Fibroblast of upper back skin (primary cell): Measurements from ENCODE around the gene BCKDK.
"Not testable (repeated sequence)": the region's sequence is repeated elsewhere in the genome, so short reads cannot be mapped to it uniquely, and the experiment has no call there.

ENCODE experiments used
- DNase-seq: peaks from one replicate; pipeline ENCODE4 v3.0.0-alpha.2; 2013

The BCKDK gene

GRCh38 chr16:31100876-31101641 lies 7.1 kb upstream of the BCKDK start:
- not testable (repeated sequence) for DNase-seq

- peak; percentile 55 for DNase-seq
Observed at GRCh38 chr16:31105677-31106213, 2.4 kb upstream of the BCKDK start.

DNA sequence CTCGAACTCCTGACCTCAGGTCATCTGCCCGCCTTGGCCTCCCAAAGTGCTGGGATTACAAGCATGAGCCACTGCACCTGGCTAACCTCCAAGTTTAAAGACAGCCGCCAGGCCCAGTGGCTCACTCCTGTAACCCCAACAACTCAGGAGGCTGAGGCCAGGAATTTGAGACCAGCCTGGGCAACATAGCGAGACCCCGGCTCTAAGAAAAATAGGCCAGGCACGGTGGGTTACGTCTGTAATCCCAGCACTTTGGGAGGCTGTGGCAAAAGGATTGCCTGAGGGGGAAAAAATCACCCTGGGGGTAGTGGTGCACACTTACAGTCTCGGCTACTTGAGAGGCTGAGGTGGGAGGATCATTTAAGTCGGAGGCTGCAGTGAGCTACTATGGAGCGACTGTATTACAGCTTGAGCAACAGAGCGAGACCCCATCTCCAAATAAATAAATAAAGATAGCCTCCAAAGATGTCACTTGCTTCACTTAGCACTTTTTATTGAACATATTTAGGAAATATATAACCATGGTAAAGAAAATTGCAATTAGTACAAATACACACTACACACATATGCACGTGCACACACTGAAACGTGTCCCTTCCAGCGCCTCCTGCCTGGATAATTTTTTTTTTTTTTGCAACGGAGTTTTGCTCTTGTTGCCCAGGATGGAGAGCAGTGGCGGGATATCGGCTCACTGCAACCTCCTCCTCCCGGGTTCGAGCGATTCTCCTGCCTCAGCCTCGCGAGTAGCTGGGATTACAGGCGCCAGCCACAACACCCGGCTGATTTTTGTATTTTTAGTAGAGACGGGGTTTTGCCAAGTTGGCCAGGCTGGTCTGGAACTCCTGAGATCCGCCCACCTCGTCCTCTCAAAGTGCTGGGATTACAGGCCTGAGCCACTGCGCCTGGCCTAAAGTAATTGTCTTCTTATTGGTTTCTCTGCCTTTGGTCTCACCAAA lies 1.4 kb upstream of the BCKDK start:
- DNase-seq, result no peak

DNA sequence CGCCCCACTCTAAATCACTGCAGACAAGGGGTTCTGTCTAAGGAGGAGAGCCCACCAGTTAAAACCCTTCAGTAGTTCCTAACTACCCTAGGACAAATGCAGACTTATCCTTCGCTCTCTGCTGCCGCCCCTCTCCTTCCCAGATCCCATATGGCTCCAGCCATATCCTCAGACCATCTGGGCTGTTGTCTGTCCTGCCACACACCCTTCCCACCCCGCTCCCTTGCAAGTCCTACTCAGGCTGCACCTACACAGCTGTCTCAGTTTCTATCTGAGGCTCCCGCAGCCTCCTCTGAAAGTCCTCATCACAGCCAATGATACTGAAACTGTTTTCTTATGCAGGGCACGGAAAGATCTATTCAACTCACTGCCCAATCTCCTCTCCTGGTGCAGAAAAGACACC lies 720 bp upstream of the BCKDK start:
- DNase-seq, result no peak

- DNase-seq, result no peak
Observed at GRCh38 chr16:31108794-31109558, 790 bp downstream of the BCKDK start.

GRCh38 chr16:31109622-31110021 lies 1.4 kb downstream of the BCKDK start:
- no peak for DNase-seq

- DNase-seq, result no peak
Observed at GRCh38 chr16:31110106-31111034, 2.2 kb downstream of the BCKDK start.

- no peak for DNase-seq
Observed at GRCh38 chr16:31111881-31112466, 3.8 kb downstream of the BCKDK start.

DNA sequence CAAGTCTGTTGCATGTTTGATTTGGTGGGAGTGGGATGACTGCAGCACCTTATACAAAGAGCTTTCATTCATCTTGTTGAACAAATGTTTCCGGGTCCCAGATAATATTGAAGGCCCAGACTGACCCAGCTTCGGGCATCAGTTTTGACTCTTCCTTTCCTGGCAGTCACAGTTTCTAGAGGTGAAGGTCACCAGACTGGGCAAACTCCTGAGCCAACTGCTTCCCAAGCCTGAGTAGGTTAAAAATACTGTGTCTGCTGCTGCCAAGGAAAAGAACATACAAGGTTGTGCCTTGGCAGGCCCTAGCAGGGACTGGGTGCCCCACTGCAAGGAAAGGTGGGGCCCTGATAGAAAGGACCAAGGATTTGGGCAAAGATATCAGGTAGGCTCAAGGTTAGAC lies 4.5 kb downstream of the BCKDK start:
- no peak for DNase-seq

GRCh38 chr16:31113121-31114120 lies 5.2 kb downstream of the BCKDK start:
- no peak for DNase-seq

DNA sequence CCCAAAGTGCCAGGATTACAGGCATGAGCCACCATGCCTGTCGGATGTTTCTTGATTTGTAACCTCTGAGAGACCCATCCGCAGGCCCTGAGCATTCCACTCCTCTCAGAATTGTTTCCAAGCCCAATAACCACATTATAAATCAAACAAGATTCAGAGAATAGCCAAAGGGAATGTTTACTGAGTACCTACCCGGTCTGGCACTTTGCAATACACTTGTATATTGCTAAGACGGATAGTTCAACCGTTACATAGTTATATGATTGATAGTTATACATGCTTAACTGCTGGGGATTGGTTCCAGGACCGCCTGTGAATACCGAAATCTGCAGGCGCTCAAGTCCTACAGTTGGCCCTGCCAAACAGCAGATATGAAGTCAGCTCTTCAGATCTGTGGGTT lies 6.3 kb downstream of the BCKDK start:
- DNase-seq, result no peak

- peak; percentile 98 for DNase-seq
Observed at GRCh38 chr16:31117384-31118222, 9.4 kb downstream of the BCKDK start, which contains the start of gene KAT8. KAT8 (plus strand) TSS chr16:31117664; CDS start chr16:31117682, 18 bp downstream.

DNA sequence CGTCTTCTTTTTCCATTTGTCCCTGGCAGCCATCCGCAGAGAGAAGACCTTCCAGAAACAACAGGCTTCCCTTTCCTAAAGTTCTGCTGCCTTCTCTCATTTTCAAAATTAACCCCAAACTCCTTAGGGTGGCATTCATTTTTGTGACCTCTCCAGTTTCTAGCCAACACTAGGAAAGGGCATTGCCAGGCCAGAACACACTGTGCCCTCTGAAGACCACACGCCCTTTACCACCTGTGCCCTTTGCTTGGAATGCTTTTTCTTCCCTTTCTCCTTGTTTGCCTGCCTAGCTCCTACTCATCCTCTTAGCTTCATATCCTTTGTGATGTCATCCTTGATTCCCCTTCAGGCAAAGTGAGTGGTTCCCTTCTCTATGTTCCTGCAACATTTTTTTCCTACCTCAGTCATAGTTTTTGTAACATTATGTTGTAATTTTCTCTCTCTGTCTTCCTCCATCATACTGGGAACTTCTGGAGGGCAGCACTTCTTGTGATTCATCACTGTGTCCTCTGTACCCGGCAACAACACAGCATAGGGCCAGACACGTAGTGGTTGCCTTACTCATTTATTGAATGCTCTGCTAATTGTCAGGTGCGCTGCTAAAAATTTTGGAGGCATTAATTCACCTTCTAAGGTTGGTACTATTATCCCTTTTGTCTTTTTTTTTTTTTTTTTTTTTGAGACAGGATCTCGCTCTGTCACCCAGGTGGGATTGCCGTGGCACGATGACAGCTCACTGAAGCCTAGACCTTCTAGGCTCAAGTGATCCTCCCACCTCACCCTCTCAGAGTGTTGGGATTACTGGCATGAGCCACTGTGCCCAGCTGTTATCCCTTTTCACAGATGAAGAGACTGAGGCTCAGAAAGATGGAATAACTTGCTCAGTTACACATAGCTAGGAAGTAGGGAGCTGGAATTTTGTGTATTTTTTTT lies 10.3 kb downstream of the BCKDK start:
- DNase-seq, result peak; percentile 17

DNA sequence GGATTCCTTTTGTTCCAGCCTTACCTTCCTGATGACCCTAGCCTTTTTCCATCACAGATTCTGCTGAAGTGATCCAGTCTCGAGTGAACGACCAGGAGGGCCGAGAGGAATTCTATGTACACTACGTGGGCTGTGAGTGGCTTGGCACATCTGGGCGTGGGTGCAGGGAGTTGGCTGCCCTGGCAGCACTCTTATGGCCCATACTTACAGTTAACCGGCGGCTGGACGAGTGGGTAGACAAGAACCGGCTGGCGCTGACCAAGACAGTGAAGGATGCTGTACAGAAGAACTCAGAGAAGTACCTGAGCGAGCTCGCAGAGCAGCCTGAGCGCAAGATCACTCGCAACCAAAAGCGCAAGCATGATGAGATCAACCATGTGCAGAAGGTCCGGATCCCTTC lies 11.9 kb downstream of the BCKDK start:
- DNase-seq, result no peak

- DNase-seq, result no peak
Observed at GRCh38 chr16:31125844-31126243, 17.7 kb downstream of the BCKDK start.

DNA sequence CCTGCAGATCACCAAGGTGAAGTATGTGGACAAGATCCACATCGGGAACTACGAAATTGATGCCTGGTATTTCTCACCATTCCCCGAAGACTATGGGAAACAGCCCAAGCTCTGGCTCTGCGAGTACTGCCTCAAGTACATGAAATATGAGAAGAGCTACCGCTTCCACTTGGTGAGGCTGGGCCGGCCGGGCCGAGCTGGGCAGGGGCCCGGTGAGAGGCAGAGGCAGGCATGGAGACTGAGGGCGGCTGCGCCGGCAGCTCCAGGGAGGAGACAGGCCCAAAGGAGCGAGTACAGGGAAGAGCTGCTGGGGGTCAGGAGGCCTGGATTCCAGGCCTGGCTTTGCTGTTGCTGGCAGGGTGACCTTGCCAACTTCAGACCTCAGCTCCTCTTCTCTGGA lies 19.0 kb downstream of the BCKDK start:
- no peak for DNase-seq

DNA sequence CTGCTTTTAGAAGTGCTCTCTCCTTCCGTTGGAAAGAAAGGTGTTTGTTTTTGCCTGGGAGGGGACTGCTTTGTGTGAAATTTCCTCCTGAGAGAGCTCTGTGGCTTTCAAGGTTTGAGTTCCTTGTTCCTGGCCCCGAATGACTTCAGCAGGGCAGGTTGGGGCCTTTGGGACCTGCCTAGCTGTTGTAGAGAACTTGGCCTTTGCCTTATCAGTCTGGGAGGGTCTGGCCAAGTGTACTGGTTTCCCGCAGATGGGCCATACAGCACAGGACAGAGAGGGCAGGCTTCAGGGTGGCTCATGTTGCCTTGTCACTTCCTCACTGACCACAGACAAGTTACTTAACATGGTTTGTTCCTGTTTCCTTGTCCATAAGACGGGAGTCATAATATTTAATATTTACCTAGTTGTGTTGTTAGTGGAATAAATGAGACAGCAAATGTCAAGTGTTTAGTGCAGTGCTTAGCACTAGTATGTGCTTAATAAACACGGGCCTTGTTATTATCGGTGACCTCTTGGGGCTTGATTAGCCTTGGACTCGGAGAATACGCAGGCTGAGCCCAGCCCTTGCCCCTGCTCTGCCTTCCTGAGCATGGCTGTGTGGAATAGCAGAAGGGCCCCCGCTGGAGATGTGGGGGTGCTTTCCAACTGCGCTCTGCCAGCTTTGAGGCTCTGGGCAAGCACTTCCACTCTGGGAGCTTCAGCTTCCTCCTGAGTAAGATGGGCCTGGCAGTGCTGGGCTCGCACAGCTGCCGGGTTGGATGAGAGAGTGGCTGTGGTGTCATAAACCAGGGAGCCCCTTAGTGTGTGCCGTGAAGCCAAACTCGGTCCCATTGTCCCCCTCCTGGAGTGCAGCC lies 20.8 kb downstream of the BCKDK start:
- no peak for DNase-seq
